NAMALWA (cell line): ENCODE measurements around the gene FBXW4.
A peak's percentile ranks its signal among the peaks of the same experiment; 100 is the strongest.

Experiments used
- DNase-seq: peaks from one replicate; pipeline ENCODE4 v3.0.0-alpha.2; 2015; ENCODE audit warnings: low spot score

The FBXW4 gene

GRCh38 chr10:101694674-101695403 is at the start of gene FBXW4:
Gene FBXW4, minus strand, starts transcription at chr10:101695170. Its CDS starts 65 bp downstream, at chr10:101695105.
- DNase-seq: peak; percentile 72

- DNase-seq: no peak
Observed at GRCh38 chr10:101744267-101744666, 49.3 kb upstream of the FBXW4 start.

- DNase-seq: no peak
Observed at GRCh38 chr10:101741938-101742337, 47.0 kb upstream of the FBXW4 start.

- DNase-seq: no peak
Observed at GRCh38 chr10:101736666-101737065, 41.7 kb upstream of the FBXW4 start.

- no peak for DNase-seq
Observed at GRCh38 chr10:101732096-101732495, 37.1 kb upstream of the FBXW4 start.

- no peak for DNase-seq
Observed at GRCh38 chr10:101726115-101726387, 31.1 kb upstream of the FBXW4 start.

GRCh38 chr10:101725296-101726114 is 30.5 kb upstream of the FBXW4 start:
- no peak for DNase-seq

- no peak for DNase-seq
Observed at GRCh38 chr10:101724446-101724845, 29.5 kb upstream of the FBXW4 start.

GRCh38 chr10:101723176-101723575 is 28.2 kb upstream of the FBXW4 start:
- DNase-seq: no peak

- no peak for DNase-seq
Observed at GRCh38 chr10:101721806-101722205, 26.8 kb upstream of the FBXW4 start.

GRCh38 chr10:101720606-101721230 is 25.7 kb upstream of the FBXW4 start:
- no peak for DNase-seq

GRCh38 chr10:101718690-101719275 is 23.8 kb upstream of the FBXW4 start:
- no peak for DNase-seq

GRCh38 chr10:101716891-101717659 is 22.1 kb upstream of the FBXW4 start:
- DNase-seq: no peak

GRCh38 chr10:101712997-101713396 is 18.0 kb upstream of the FBXW4 start:
- DNase-seq: no peak

- no peak for DNase-seq
Observed at GRCh38 chr10:101710793-101711192, 15.8 kb upstream of the FBXW4 start.

GRCh38 chr10:101710059-101710695 is 15.2 kb upstream of the FBXW4 start:
- no peak for DNase-seq

- no peak for DNase-seq
Observed at GRCh38 chr10:101709359-101710058, 14.5 kb upstream of the FBXW4 start.

GRCh38 chr10:101708870-101709269 is 13.9 kb upstream of the FBXW4 start:
- DNase-seq: no peak

GRCh38 chr10:101708073-101708472 is 13.1 kb upstream of the FBXW4 start:
- no peak for DNase-seq

- DNase-seq: no peak
Observed at GRCh38 chr10:101704331-101704730, 9.4 kb upstream of the FBXW4 start.

GRCh38 chr10:101696632-101697031 is 1.7 kb upstream of the FBXW4 start:
- DNase-seq: no peak
